Lung (tissue), 12 donors: ENCODE measurements around the gene BCL11A. TPM values are rescaled to one million over a fixed set of nuclear protein-coding genes. Genes with fewer than 3 reads are reported as not detected.
A peak's percentile ranks its signal among the peaks of the same experiment; 100 is the strongest.

Source experiments
- ATAC-seq: fragments of 200-7000 bp; cut with Tn5 transposase; one replicate; pipeline ENCODE4 v1.9.1; 2020; ENCODE audit warnings: moderate number of reproducible peaks; ENCODE audit not compliant: insufficient read depth, low FRiP score
- DNase-seq, 3 donors: peaks; one replicate each; pipeline ENCODE4 v3.0.0-alpha.2; 2013 to 2017
- H3K27ac ChIP-seq, 2 donors: one replicate each; pipeline ENCODE4 v1.5.1; 2013; ENCODE audit warnings: mild to moderate bottlenecking in 2 of 2, moderate library complexity in 2 of 2, control low read depth in 1 of 2, inconsistent platforms in 1 of 2, low read depth in 1 of 2, low read length in 1 of 2
- H3K27me3 ChIP-seq, 3 donors: one replicate each; pipeline ENCODE4 v1.5.1; 2013; ENCODE audit warnings: low read length in 2 of 3; ENCODE audit not compliant: control insufficient read depth in 3 of 3, insufficient read depth in 3 of 3
- H3K36me3 ChIP-seq, 4 donors: one replicate each; pipeline ENCODE4 v1.5.1; 2013; ENCODE audit warnings: low read length in 4 of 4, mild to moderate bottlenecking in 1 of 4, moderate library complexity in 1 of 4; ENCODE audit not compliant: control insufficient read depth in 4 of 4, insufficient read depth in 4 of 4
- H3K4me1 ChIP-seq, 5 donors: one replicate each; pipeline ENCODE4 v1.5.1; 2013; ENCODE audit warnings: low read length in 5 of 5, mild to moderate bottlenecking in 2 of 5, moderate library complexity in 1 of 5; ENCODE audit not compliant: control insufficient read depth in 5 of 5, insufficient read depth in 5 of 5
- H3K4me3 ChIP-seq: one replicate; pipeline ENCODE4 v1.5.1; 2013; ENCODE audit warnings: mild to moderate bottlenecking, control low read depth, moderate library complexity
- H3K9ac ChIP-seq, 2 donors: one replicate each; pipeline ENCODE4 v1.5.1; 2013; ENCODE audit warnings: low read length in 2 of 2, control low read depth in 1 of 2; ENCODE audit not compliant: insufficient read depth in 1 of 2
- H3K9me3 ChIP-seq, 4 donors: one replicate each; pipeline ENCODE4 v1.5.1; 2013; ENCODE audit warnings: low read length in 3 of 4, mild to moderate bottlenecking in 1 of 4, moderate library complexity in 1 of 4; ENCODE audit not compliant: control insufficient read depth in 4 of 4, insufficient read depth in 3 of 4
- CTCF ChIP-seq: IDR thresholded peaks from 2 replicates; pipeline ENCODE4 v1.5.1; 2012; ENCODE audit warnings: mild to moderate bottlenecking; ENCODE audit errors: control extremely low read depth, extremely low read depth
- WGBS, 2 donors: extraction: QIAGEN DNeasy Blood & Tissue Kit; methylation state at CpG; one replicate each; pipeline ENCODE4 v1.1.7; 2013; 5-methylcytosine and 5-hydroxymethylcytosine counted together
- polyA plus RNA-seq, 2 donors: library from polyadenylated mRNA; stranded (reverse); fragments of 200-250 nt; gene quantifications; one replicate each; pipeline ENCODE4 v1.2.1, GENCODE V29; 2013
- total RNA-seq, 2 donors: library from RNA; depleted of rRNA in 1 of 2; stranded (reverse); fragments of >200 nt in 1 of 2; gene quantifications; one replicate each; pipeline ENCODE4 v1.2.1, GENCODE V29; 2014 to 2021
- donor health status: control.
- donor health status: control.
- donor health status: Bipolar disorder and iron deficiency.
- donor health status: healthy.
- donor health status: DM: yes; HTN: yes; CAD: no.

BCL11A gene
- total and polyA plus RNA-seq, 4 donors, result 1.5 to 21.1 (median 4.7) TPM

- no peak for DNase-seq
- 87 to 90% methylated on average over 1 of the region's 1 CpG for WGBS, 2 donors
- Histone ChIP-seq H3K9ac (no peak overlapping the region), H3K9me3 (no peaks in the 10 kb centered on the region), H3K36me3 (no peaks in the 10 kb centered on the region), H3K27me3 (no peaks in the 10 kb centered on the region), H3K27ac (no peak overlapping the region), H3K4me1 (peaks cover 0 to 9% (median 0%) of the 10 kb centered on the region in 5 donors), H3K4me3 (no peak overlapping the region)
- ATAC-seq, result no peak
- TF ChIP-seq CTCF, result no peak
Observed at GRCh38 chr2:60490441-60490840, 63.0 kb downstream of the BCL11A start.

GRCh38 chr2:60489289-60489688 is 64.2 kb downstream of the BCL11A start:
- no peak for DNase-seq
- Histone ChIP-seq H3K4me3 (no peak overlapping the region), H3K9me3 (no peaks in the 10 kb centered on the region), H3K36me3 (no peaks in the 10 kb centered on the region), H3K9ac (no peak overlapping the region), H3K27me3 (no peaks in the 10 kb centered on the region), H3K27ac (peak overlapping the region in 1 of 2 donors; percentile 59), H3K4me1 (peaks cover 0 to 12% (median 3%) of the 10 kb centered on the region in 5 donors)
- no peak for TF ChIP-seq CTCF
- 66 to 72% methylated on average over 4 of the region's 4 CpGs for WGBS, 2 donors
- ATAC-seq, result no peak

- no peaks in the 10 kb centered on the region for H3K9me3 ChIP-seq
- no peak overlapping the region for H3K27ac ChIP-seq
- DNase-seq (no peak), ATAC-seq (no peak)
- WGBS, 2 donors, result 85 to 87% methylated on average over 3 of the region's 3 CpGs
- H3K4me3 ChIP-seq, result no peak overlapping the region
- no peaks in the 10 kb centered on the region for H3K36me3 ChIP-seq
- H3K9ac ChIP-seq, result no peak overlapping the region
- no peaks in the 10 kb centered on the region for H3K27me3 ChIP-seq
- peaks cover 2 to 12% (median 9%) of the 10 kb centered on the region in 5 donors for H3K4me1 ChIP-seq
- TF ChIP-seq CTCF, result no peak
Observed at GRCh38 chr2:60488291-60488690, 65.2 kb downstream of the BCL11A start.

- Histone ChIP-seq H3K4me3 (no peak overlapping the region), H3K4me1 (peaks cover 3 to 21% (median 12%) of the 10 kb centered on the region in 5 donors), H3K9ac (no peak overlapping the region), H3K27ac (no peak overlapping the region), H3K36me3 (no peaks in the 10 kb centered on the region), H3K9me3 (no peaks in the 10 kb centered on the region), H3K27me3 (no peaks in the 10 kb centered on the region)
- TF ChIP-seq CTCF, result no peak
- ATAC-seq (no peak), DNase-seq (no peak)
- WGBS, 2 donors, result 61 to 82% methylated on average over 5 of the region's 5 CpGs
Observed at GRCh38 chr2:60487174-60487573, 66.3 kb downstream of the BCL11A start.
